Stimulated activated effector memory CD8-positive, alpha-beta T cell treated with anti-CD3 and anti-CD28 coated beads, Interleukin-12 subunit alpha, Interleukin-12 subunit beta, amount 100 ng/mL, for 72 hours (primary cell): ENCODE measurements around the gene CACNA2D3.

Source experiments
- ATAC-seq: fragments of 150-1000 bp; cut with Tn5 transposase; 2 replicates; pipeline ENCODE4 v1.10.0; 2021
- DNase-seq, 2 donors: peaks; one replicate each; pipeline ENCODE4 v3.0.0; 2021 to 2022; ENCODE audit warnings: low spot score in 2 of 2
- H3K27ac Mint-ChIP-seq: one replicate; pipeline ENCODE4 v1.8.0; 2022; ENCODE audit warnings: mild to moderate bottlenecking, mixed read lengths
- H3K36me3 Mint-ChIP-seq: one replicate; pipeline ENCODE4 v1.8.0; 2022; ENCODE audit warnings: mild to moderate bottlenecking, mixed read lengths
- H3K4me1 Mint-ChIP-seq: one replicate; pipeline ENCODE4 v1.8.0; 2022; ENCODE audit warnings: mixed read lengths
- H3K4me3 Mint-ChIP-seq: one replicate; pipeline ENCODE4 v1.8.0; 2022; ENCODE audit warnings: mild to moderate bottlenecking, mixed read lengths
- H3K9me3 Mint-ChIP-seq: one replicate; pipeline ENCODE4 v1.8.0; 2022; ENCODE audit warnings: mixed read lengths

Gene CACNA2D3

DNA sequence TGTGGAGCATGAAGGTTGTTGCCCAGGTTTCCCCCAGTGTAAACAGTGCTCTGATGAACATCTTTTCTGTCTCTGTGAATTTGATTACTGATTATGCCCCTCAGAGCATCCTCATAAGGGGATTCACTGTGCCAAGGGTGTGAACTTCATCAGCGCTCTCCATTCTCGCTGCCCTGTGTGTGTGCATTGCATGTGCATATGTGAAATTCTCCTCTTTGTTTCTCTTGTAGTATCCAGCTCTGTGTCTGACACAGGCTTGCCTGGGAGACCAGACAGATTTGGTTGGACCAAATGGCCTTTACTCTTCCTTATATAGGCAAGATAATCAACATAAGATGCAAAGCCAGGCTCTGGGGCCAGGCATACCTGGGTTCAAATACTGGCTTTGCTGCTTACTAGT is 21.9 kb downstream of the CACNA2D3 start:
- ATAC-seq (no peak), DNase-seq (no peak)
- H3K4me1 Mint-ChIP-seq = no peaks in the 10 kb centered on the region
- H3K36me3 Mint-ChIP-seq = no peaks in the 10 kb centered on the region
- H3K27ac Mint-ChIP-seq = no peak overlapping the region
- no peaks in the 10 kb centered on the region for H3K9me3 Mint-ChIP-seq
- no peak overlapping the region for H3K4me3 Mint-ChIP-seq

DNA sequence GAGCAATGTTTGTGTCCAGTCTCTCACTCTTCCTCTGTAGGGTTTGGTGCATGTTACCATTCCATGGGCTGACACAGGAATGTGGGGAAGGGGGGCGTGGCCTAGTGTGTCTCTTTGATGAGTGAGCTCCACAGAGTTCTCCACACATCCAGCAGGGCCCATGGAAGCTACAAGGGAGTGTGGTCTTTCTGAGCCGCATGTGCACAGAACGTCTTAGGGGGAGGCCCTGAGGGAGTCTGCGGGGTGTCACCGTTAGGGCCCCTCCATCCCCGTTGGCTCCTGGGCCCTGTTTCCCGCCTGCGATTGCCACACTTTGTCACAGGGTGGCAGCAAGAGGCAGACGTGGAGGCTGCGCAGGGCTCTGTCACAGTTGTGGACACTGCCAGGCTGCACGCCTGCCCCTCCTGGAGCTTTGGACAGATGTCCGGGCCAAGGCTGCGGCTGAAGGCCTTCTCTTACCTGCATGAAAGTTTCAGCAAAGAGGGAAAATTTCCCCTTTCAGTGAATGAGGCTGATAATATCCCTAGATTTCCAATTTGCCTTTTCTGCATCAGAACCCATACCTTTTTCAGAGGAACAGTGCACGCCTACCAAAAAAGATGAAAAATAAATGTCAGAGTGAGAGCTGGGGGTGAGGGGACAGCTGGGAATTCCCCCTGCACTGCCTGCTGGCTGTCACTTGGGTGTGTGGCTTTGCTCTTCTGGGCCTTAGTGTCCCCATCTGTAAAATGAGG is 24.3 kb downstream of the CACNA2D3 start:
- no peaks in the 10 kb centered on the region for H3K4me1 Mint-ChIP-seq
- ATAC-seq (no peak), DNase-seq (no peak)
- no peaks in the 10 kb centered on the region for H3K9me3 Mint-ChIP-seq
- H3K36me3 Mint-ChIP-seq = no peaks in the 10 kb centered on the region
- H3K4me3 Mint-ChIP-seq = no peak overlapping the region
- no peak overlapping the region for H3K27ac Mint-ChIP-seq

DNA sequence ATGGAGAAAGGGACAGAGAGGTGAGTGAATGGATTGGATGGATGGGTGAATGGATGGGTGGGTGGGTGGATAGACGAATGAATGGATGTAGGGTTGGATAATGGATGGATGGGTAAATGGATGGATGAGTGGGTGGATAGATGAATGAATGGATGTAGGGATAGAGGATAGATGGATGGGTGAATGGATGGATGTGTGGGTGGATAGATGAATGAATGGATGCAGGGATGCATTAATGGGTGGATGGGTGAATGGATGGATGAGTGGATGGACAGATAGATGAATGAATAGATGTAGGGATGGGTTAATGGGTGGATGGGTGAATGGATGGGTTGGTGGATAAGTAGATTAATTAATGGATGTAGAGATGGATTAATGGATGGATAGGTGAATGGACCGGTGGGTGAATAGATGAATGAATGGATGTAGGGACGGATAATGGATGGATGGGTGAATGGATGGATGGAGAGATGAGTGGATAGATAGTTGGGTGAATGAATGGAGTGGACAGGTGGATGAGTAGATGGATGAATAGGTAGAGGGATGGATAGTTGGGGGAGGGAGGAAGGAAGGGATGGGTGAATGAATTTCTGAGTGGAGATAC is 28.6 kb downstream of the CACNA2D3 start:
- H3K36me3 Mint-ChIP-seq = no peaks in the 10 kb centered on the region
- ATAC-seq = no peak

DNA sequence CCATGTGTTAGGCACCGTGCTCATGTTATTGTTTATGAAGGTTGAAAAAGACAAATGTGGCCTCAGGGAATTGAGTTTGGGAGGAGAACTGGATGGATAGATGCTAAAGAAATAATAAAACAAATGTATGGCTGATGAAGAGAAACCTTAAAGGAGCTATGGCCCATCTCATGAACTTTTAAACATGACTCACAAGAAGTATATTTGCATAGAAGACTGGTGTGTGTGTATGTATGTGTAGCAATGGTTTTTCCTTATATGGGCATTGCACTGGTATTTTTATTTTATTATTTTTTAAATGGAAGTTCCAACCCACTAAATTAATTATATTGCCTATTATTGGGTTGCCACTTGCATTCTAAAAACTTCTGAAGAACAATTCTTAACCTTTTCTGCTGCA is 31.1 kb downstream of the CACNA2D3 start:
- peaks cover 2% of the 10 kb centered on the region for H3K9me3 Mint-ChIP-seq
- H3K36me3 Mint-ChIP-seq = no peaks in the 10 kb centered on the region
- DNase-seq = no peak
- ATAC-seq = no peak
- H3K4me1 Mint-ChIP-seq = no peaks in the 10 kb centered on the region
- H3K4me3 Mint-ChIP-seq = no peak overlapping the region
- H3K27ac Mint-ChIP-seq = no peak overlapping the region

More for the DNA sequence above, 28.6 kb downstream of the CACNA2D3 start:
- H3K27ac Mint-ChIP-seq = no peak overlapping the region
- no peaks in the 10 kb centered on the region for H3K9me3 Mint-ChIP-seq
- H3K4me1 Mint-ChIP-seq = no peaks in the 10 kb centered on the region
- DNase-seq = no peak
- no peak overlapping the region for H3K4me3 Mint-ChIP-seq

DNA sequence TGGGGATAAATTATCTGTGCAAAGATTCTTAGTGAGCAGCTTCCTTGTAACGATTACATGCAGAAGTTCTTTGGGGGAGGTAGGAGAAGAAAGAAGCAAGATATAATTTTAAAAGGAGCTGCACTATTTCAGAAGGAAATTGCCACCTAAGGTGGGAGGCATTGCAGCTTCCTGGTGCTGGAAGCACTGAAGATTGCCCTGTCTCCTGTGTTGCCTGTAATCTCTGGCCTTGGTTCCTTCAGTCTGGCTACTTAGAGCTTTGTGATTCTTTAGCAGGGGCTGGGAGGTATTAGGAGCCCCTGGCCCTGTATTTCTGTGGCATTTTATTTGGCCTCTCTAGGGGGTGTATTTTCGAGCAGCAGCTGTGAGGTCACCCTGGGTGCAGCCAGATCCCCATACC is 35.5 kb downstream of the CACNA2D3 start:
- Mint-ChIP-seq H3K27ac (no peak overlapping the region), H3K36me3 (no peaks in the 10 kb centered on the region), H3K9me3 (peaks cover 2% of the 10 kb centered on the region), H3K4me1 (no peaks in the 10 kb centered on the region), H3K4me3 (no peak overlapping the region)
- ATAC-seq (no peak), DNase-seq (no peak)

DNA sequence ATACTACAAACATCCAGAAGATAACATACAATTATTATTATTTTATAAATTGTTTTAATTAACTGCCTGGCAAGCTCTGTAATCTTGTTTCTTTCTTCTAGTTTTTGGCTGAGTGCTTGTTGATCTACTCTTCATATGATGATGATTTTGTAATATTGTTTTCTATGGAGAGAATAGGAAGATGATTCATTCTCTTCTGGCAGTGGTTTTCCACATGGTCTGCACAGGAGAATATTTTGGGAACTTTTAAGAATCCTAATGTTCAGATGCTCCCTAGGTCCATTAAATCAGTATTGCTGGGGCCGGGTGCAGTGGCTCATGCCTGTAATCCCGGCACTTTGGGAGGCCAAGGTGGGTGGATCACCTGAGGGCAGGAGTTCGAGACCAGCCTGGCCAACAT is 37.6 kb downstream of the CACNA2D3 start:
- no peaks in the 10 kb centered on the region for H3K36me3 Mint-ChIP-seq
- ATAC-seq (no peak), DNase-seq (no peak)
- H3K9me3 Mint-ChIP-seq = peaks cover 2% of the 10 kb centered on the region
- H3K27ac Mint-ChIP-seq = no peak overlapping the region
- no peaks in the 10 kb centered on the region for H3K4me1 Mint-ChIP-seq
- no peak overlapping the region for H3K4me3 Mint-ChIP-seq

DNA sequence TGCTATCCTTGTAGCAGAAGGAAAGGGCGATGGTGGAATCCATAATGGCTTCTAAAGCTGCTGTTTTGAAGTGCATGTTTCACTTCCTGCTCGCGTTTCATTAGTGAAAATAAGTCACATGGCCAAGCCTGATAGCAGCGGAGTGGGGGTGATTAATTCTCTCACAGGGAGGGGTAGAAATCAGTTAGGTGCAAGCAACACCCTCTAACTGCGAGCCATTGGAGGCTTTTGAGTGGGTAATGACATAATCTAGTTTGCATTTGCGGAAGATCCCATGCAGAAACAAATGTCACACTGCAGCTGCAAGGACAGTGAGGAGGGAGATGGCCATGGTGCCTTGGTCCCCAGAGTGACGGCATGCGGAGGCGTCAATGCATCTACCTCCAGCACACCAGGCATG is 41.1 kb downstream of the CACNA2D3 start:
- no peaks in the 10 kb centered on the region for H3K4me1 Mint-ChIP-seq
- H3K9me3 Mint-ChIP-seq = peaks cover 2% of the 10 kb centered on the region
- no peak overlapping the region for H3K27ac Mint-ChIP-seq
- DNase-seq (no peak), ATAC-seq (no peak)
- no peak overlapping the region for H3K4me3 Mint-ChIP-seq
- no peaks in the 10 kb centered on the region for H3K36me3 Mint-ChIP-seq

DNA sequence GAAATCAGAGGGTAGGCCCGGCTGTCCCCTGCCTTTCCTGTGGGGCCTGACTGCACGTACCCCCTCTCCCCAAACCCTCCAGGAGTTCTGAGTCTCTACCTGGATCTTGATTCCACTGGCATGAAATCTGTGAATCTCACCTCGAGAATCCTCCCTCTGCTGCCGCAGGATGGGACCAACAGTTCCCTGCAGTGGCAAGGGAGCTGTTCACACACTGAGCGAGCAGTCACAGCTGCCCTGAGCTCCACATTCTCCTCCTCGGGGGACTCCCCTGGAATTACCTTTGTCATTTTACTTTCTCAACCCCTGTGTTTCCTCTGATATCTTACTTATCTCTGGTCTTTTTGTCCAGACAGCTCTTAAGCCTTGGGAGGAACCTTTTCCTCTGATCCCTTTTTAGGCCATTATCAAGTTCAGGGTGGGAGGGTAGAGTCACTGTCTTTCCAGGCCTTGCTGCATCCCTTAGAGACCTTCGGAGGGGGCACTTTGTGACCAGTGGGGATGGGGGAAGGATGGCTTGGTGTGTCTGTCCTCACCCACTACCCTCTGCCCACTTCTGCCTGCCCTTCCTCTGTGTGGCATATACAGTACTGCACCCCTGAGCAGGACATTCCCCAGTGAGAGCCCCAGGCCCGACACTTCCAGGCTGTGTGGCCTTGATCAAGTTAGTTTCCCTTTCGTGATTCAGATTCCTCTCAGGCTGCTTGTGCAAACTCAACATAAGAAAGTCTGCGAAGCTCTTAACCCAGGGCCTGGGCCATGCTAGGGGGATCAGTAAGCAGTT is 42.0 kb downstream of the CACNA2D3 start:
- ATAC-seq (no peak), DNase-seq (no peak)
- Mint-ChIP-seq H3K27ac (no peak overlapping the region), H3K4me1 (no peaks in the 10 kb centered on the region), H3K9me3 (peaks cover 2% of the 10 kb centered on the region), H3K4me3 (no peak overlapping the region), H3K36me3 (no peaks in the 10 kb centered on the region)

DNA sequence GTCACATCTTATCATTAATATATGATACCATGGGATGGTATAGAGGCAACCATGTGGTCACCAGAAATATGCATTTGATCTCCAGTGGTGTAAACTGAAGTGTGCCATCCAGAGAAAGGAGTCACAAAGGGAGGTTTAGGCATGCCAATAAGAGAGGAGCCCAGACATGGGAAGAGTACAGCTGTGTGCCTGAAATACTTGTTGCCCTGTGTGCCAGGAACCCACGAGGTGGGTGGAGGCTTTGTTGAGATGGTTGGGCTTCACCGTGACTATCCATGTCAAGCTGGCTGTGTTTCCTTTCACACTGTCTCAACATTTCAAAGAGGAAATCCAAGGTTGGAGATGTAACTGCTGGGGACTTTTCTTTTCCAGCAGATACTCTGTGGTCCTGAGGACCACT is 43.5 kb downstream of the CACNA2D3 start:
- Mint-ChIP-seq H3K36me3 (no peaks in the 10 kb centered on the region), H3K4me3 (no peak overlapping the region), H3K27ac (no peak overlapping the region), H3K9me3 (peaks cover 5% of the 10 kb centered on the region), H3K4me1 (no peaks in the 10 kb centered on the region)
- DNase-seq (no peak), ATAC-seq (no peak)

DNA sequence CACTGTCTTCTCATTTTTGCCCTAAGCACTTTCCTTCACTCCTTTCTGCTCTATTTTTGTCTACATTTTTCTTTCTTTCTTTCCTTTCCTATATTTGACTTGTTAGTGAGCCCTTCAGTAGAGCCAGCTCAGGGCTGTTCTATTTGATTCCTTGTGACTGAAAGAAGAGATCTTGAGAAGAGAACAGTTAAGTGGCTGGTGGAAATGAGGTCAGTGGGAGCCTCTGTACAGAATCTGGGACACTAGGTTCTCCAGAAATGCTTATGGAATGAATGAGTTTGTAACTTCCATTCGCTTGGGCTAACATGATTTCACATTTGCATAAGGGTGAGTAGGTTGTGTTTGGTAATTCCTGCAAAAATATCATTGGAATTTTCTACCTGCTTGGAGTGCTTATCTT is 45.6 kb downstream of the CACNA2D3 start:
- ATAC-seq (no peak), DNase-seq (no peak)
- H3K4me3 Mint-ChIP-seq = no peak overlapping the region
- H3K27ac Mint-ChIP-seq = no peak overlapping the region
- peaks cover 5% of the 10 kb centered on the region for H3K9me3 Mint-ChIP-seq
- no peaks in the 10 kb centered on the region for H3K36me3 Mint-ChIP-seq
- H3K4me1 Mint-ChIP-seq = no peaks in the 10 kb centered on the region

DNA sequence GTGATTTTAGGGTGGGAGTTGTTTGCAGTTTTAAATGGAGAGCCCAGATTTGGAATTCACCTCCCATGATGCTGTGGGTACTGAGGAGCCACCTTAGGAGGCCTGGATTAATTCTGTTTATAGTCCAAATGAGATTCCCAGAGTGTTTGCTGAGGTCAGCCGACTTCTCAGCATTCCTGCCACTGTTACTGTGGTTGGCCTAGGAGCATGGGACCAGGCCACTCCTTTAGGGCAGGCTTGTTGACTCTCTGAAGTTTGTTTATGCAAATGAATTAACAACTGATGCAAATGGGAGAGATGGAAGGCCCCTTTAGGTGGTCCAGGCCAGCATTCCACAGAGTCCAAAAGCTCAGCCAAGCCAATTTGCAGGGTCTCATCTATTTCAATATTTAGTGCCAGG is 46.1 kb downstream of the CACNA2D3 start:
- H3K4me3 Mint-ChIP-seq = no peak overlapping the region
- no peaks in the 10 kb centered on the region for H3K4me1 Mint-ChIP-seq
- H3K9me3 Mint-ChIP-seq = peaks cover 5% of the 10 kb centered on the region
- ATAC-seq = no peak
- no peak for DNase-seq
- no peak overlapping the region for H3K27ac Mint-ChIP-seq
- H3K36me3 Mint-ChIP-seq = no peaks in the 10 kb centered on the region

DNA sequence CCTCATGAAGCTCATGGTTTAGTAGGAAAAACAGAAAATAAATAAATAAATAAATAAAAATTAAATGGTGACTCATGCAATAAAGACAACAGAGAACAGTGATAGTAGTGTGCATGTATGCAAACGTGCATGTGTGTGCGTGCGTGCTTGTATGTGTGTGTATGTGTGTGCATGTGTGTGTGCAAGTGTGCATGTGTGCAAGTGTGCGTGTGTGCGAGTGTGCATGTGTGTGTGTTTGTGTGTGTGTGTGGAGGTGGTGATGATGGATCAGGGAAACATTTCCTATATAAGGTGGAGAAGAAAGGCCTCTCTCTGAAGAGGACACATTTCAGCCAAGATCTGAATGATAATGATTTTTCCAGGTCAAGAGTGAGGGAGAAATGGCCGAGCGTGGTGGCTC is 47.2 kb downstream of the CACNA2D3 start:
- ATAC-seq (no peak), DNase-seq (no peak)
- H3K4me3 Mint-ChIP-seq = no peak overlapping the region
- peaks cover 5% of the 10 kb centered on the region for H3K9me3 Mint-ChIP-seq
- H3K27ac Mint-ChIP-seq = no peak overlapping the region
- H3K36me3 Mint-ChIP-seq = no peaks in the 10 kb centered on the region
- no peaks in the 10 kb centered on the region for H3K4me1 Mint-ChIP-seq

DNA sequence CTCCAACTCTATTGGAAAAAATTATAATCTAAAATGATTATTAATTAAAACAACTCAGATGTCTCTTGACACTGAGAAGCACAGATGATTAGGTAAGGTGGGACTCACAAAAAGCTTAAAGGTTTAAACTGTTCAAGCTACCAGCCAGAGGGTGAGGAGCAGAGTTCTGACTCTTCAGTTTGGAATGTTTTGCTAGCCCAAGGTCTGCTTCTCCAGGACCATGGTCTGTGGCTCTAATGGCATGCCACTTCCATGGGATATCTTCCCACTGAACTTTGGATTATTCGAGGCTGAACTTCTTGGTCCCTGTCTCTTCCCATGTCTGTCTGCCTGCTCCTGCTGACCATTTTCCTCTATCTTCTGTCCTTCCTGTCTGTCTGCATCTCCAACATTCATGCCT is 49.2 kb downstream of the CACNA2D3 start:
- Mint-ChIP-seq H3K36me3 (no peaks in the 10 kb centered on the region), H3K27ac (no peak overlapping the region), H3K4me1 (no peaks in the 10 kb centered on the region), H3K4me3 (no peak overlapping the region), H3K9me3 (peaks cover 5% of the 10 kb centered on the region)
- no peak for ATAC-seq
- DNase-seq = no peak

DNA sequence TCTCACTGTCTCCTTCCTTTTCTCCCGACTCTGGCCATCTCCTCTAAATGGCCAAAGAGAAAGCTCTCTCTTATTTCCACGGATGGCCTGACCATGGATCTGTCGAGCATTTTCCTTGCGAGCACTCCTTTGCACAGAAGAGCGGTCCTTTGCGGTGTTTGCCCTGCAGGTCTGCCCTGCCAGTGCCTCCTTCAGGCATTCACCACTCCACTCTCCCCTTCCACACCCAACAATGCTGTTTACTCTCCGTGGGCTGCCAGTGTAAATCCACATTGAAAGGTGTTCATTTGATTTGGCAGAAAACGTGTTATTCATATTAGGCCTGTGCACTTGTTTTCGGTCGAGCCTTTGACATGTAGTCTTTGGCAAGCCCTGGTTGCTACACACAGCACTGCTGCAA is 49.6 kb downstream of the CACNA2D3 start:
- no peak for ATAC-seq
- H3K4me3 Mint-ChIP-seq = no peak overlapping the region

DNA sequence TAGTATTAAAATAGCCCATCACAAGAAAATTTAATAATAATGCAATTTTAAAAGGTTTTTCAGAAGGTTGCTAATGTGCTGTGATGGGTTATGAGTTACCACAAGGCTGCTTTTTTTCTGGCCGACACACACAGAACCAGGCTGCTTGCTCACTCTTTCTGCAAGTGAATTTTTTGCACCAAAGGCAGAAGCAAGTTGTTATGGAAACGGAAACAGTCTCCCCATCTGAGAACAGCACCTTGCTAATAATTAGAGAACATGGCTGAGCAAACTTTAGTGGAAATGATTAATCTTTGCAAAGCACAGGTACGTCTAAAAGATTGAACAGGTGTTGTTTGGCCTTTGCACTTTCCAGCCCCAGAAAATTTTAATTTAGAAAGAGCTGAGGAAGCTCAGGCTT is 51.0 kb downstream of the CACNA2D3 start:
- no peaks in the 10 kb centered on the region for H3K4me1 Mint-ChIP-seq
- no peak overlapping the region for H3K4me3 Mint-ChIP-seq
- DNase-seq (no peak), ATAC-seq (no peak)
- H3K36me3 Mint-ChIP-seq = no peaks in the 10 kb centered on the region
- H3K9me3 Mint-ChIP-seq = peaks cover 3% of the 10 kb centered on the region
- no peak overlapping the region for H3K27ac Mint-ChIP-seq

More for the DNA sequence above, 49.6 kb downstream of the CACNA2D3 start:
- peaks cover 5% of the 10 kb centered on the region for H3K9me3 Mint-ChIP-seq
- no peak for DNase-seq
- no peaks in the 10 kb centered on the region for H3K4me1 Mint-ChIP-seq
- no peaks in the 10 kb centered on the region for H3K36me3 Mint-ChIP-seq
- no peak overlapping the region for H3K27ac Mint-ChIP-seq

DNA sequence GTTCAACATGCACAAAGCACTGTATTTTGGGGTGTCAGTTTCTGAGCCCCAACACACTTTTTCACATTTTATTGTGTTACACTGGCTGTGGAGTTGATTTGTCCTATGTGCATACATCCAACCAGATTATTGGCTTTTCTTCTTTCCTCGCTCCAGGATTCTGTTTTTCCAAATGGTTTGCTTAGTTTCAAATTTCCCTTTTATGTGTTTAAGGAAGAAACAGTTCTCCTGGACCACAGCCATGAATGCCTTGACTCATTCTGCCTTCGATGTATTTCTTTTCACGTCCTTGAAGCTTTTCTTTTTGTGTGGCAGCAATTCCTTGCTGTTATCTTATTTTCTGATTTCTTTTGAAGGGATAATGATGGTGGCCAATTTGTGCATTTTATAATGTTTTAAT is 53.8 kb downstream of the CACNA2D3 start:
- Mint-ChIP-seq H3K4me1 (no peaks in the 10 kb centered on the region), H3K36me3 (no peaks in the 10 kb centered on the region), H3K4me3 (no peak overlapping the region), H3K27ac (no peak overlapping the region), H3K9me3 (no peaks in the 10 kb centered on the region)
- no peak for ATAC-seq
- no peak for DNase-seq
